Fibroblast of mammary gland (primary cell): ENCODE results near the gene RNF152.
"Not testable (repeated sequence)": the region's sequence is repeated elsewhere in the genome, so short reads cannot be mapped to it uniquely, and the experiment has no call there.

Source experiments
- DNase-seq: peaks from one replicate; pipeline ENCODE4 v3.0.0-alpha.2; 2010; ENCODE audit warnings: low read depth
- H3K4me3 ChIP-seq: 2 replicates; pipeline ENCODE4 v1.5.1; 2011; ENCODE audit warnings: low read depth, mild to moderate bottlenecking, low read length, moderate library complexity; ENCODE audit not compliant: control insufficient read depth
- TF ChIP-seq, protein P1 (sequence below): conservative IDR thresholded peaks from 2 replicates; pipeline ENCODE4 v1.5.1; 2011; ENCODE audit warnings: low read depth, low read length, inconsistent platforms; ENCODE audit not compliant: control insufficient read depth, insufficient read depth

Gene RNF152

GRCh38 chr18:61815885-61816470, 76.8 kb downstream of the RNF152 start:
- TF ChIP-seq, protein P1, sequence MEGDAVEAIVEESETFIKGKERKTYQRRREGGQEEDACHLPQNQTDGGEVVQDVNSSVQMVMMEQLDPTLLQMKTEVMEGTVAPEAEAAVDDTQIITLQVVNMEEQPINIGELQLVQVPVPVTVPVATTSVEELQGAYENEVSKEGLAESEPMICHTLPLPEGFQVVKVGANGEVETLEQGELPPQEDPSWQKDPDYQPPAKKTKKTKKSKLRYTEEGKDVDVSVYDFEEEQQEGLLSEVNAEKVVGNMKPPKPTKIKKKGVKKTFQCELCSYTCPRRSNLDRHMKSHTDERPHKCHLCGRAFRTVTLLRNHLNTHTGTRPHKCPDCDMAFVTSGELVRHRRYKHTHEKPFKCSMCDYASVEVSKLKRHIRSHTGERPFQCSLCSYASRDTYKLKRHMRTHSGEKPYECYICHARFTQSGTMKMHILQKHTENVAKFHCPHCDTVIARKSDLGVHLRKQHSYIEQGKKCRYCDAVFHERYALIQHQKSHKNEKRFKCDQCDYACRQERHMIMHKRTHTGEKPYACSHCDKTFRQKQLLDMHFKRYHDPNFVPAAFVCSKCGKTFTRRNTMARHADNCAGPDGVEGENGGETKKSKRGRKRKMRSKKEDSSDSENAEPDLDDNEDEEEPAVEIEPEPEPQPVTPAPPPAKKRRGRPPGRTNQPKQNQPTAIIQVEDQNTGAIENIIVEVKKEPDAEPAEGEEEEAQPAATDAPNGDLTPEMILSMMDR = no peak
- H3K4me3 ChIP-seq = no peak overlapping the region
- DNase-seq = no peak

DNA sequence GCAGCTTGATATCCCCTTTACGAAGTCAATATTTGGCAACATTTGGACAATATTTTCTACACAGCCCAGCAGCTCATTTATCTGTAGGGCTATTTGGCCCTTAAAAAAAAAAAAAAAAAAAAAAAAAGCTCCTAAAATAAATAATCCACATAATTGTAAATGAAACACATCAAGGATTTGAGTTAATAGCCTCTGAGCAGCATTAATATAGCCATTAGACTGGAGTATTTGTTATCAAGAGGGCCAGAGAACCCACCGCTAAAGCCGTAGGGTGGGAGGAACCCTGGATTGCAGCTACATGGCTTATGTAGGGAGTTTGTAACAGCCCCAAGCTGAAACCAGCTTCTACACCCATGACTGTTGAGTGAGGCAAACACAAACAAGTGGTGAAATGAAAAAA, 84.5 kb downstream of the RNF152 start:
- TF ChIP-seq, protein P1 = no peak
- no peak overlapping the region for H3K4me3 ChIP-seq
- no peak for DNase-seq

DNA sequence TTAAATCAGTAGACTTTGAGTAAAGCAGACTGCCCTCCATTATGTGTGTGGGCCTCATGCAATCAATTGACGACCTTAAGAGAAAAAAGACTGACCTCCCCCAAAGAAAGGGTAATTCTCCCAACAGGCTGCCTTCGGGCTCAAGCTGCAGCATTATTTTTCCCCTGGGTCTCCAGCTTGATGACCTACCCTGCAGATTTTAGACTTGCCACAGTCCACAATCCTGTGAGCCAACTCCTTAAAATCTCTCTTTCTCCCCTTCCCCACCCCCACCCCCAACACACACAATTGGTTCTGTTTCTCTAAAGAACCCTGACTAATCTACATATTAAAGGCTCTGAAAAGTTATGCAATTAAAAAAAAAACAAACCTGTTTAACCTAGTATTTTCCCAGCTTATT, 89.4 kb downstream of the RNF152 start:
- no peak for DNase-seq
- TF ChIP-seq, protein P1 = no peak
- H3K4me3 ChIP-seq = no peak overlapping the region

- no peak for DNase-seq
- no peak overlapping the region for H3K4me3 ChIP-seq
- TF ChIP-seq, protein P1 = no peak
Measured at GRCh38 chr18:61797696-61798590, 94.9 kb downstream of the RNF152 start.

DNA sequence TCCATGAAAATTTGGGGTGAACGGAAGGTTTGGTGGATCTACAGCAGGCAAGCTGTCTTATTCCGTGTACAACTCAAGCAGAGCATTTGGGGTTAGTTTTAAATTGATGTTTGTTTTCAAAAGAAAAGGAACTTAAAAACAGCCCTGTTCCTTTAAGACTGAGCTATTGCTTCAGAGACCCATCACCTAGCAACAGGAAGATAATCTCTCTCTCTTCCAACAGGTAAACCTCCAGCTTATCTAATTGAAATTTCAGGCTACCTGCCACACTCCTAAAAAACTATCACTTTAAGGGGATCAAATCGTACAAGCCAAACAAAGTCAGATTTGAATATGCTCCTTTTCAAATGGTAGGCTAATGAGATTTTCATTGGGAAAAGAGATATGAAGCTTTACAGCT, 101.8 kb downstream of the RNF152 start:
- TF ChIP-seq, protein P1 = no peak
- no peak for DNase-seq
- H3K4me3 ChIP-seq = no peak overlapping the region

DNA sequence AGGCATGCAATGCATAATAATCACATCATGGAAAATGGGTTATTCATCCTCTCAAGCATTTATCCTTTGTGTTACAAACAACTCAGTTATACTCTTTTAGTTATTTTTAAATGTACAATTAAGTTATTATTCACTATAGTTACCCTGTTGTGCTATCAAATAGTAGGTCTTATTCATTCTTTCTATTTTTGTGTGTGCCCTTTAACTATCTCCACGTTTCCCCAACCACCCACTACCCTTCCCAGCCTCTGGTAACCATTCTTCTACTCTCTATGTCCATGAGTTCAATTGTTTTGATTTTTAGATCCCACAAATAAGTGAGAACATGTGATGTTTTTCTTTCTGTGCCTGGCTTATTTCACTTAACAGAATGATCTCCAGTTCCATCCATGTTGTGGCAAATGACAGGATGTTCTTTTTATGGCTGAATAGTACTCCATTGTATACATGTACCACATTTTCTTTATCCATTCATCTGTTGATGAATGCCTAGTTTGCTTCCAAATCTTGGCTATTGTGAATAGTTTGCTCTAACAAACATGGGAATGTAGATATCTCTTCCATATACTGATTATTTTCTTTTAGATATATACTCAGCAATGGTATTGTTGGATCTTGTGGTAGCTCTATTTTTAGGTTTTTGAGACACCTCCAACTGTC, 105.7 kb downstream of the RNF152 start:
- H3K4me3 ChIP-seq, DNase-seq: not testable (repeated sequence)

DNA sequence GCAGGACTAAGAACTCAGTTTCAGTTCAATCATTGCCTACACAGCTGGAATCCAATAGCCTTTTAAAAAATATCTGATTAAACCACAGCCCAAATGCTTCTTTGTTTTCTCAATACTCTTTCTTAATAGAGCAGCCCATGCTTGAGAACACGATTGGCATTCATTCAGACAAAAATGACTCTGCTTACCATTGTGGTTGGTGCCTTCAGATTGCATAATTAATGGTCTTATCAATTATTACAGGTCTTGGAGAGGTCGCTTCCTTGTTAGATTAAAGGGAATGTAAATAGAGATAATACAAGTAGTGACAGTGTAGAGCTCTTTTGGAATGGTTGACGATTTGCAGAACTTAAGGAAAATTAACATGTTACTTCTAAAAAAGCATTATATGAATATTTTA, 107.2 kb downstream of the RNF152 start:
- no peak for DNase-seq
- no peak overlapping the region for H3K4me3 ChIP-seq
- TF ChIP-seq, protein P1 = no peak
